H1 (cell line): ENCODE data around the gene NPHP4. TPM values are rescaled to one million over a fixed set of nuclear protein-coding genes. Genes with fewer than 3 reads are reported as not detected.

ENCODE experiments used
- CTCF ChIA-PET: fragments of 300-600 bp; sonication (Branson Sonifier 250); formaldehyde crosslinking; loops from one replicate; lab custom pipeline; 2021; ENCODE audit not compliant: partially characterized antibody; lab: Charles Lee
- POLR2A ChIA-PET: fragments of 300-600 bp; sonication (Branson Sonifier 250); formaldehyde crosslinking; loops from one replicate; lab custom pipeline; 2021; ENCODE audit warnings: inconsistent platforms; ENCODE audit not compliant: partially characterized antibody; lab: Charles Lee
- DNase-seq, 2 experiments: peaks; one replicate each; pipeline versions ENCODE4 v3.0.0 to v3.0.0-alpha.2; 2010 to 2022; ENCODE audit warnings: low spot score in 2 of 2, low read depth in 1 of 2, mixed read lengths in 1 of 2
- FAIRE-seq: peaks from 2 replicates; lab custom pipeline; 2011; peaks lifted over from hg19 to GRCh38; lab: Jason Lieb, UNC
- H2AFZ ChIP-seq: 2 replicates; pipeline ENCODE4 v1.8.1; 2012; ENCODE audit warnings: low read length, inconsistent platforms
- H2AK5ac ChIP-seq: 2 replicates; pipeline ENCODE4 v1.6.1; 2013; ENCODE audit warnings: low read depth, low read length
- H2BK120ac ChIP-seq: replicated peaks from 2 replicates; pipeline ENCODE3; 2013; ENCODE audit warnings: low read depth, low read length, inconsistent platforms
- H2BK12ac ChIP-seq: 2 replicates; pipeline ENCODE4 v1.6.1; 2013; ENCODE audit warnings: low read depth, low read length
- H2BK15ac ChIP-seq: 2 replicates; pipeline ENCODE4 v1.6.1; 2013; ENCODE audit warnings: low read length
- H2BK20ac ChIP-seq: 2 replicates; pipeline ENCODE4 v1.6.1; 2013; ENCODE audit warnings: low read length
- H2BK5ac ChIP-seq: 2 replicates; pipeline ENCODE4 v1.6.1; 2013; ENCODE audit warnings: low read depth, low read length
- H3K14ac ChIP-seq: 2 replicates; pipeline ENCODE4 v1.6.1; 2013; ENCODE audit warnings: inconsistent platforms; ENCODE audit not compliant: insufficient read length
- H3K18ac ChIP-seq: 2 replicates; pipeline ENCODE4 v1.6.1; 2013; ENCODE audit warnings: low read length; ENCODE audit errors: extremely low read depth
- H3K23ac ChIP-seq: 2 replicates; pipeline ENCODE4 v1.6.1; 2013; ENCODE audit warnings: inconsistent platforms; ENCODE audit not compliant: insufficient read length
- H3K23me2 ChIP-seq: 2 replicates; pipeline ENCODE4 v1.6.1; 2013; ENCODE audit warnings: low read depth, low read length
- H3K27ac ChIP-seq: 2 replicates; pipeline ENCODE4 v1.6.1; 2011; ENCODE audit warnings: low read depth, low read length, inconsistent platforms
- H3K27me3 ChIP-seq, 4 experiments: replicated peaks in 1 of 4; 1 replicate in 1 of 4; 2 replicates in 3 of 4; pipeline versions ENCODE4 v1.6.1 to v1.8.1; 2011 to 2013; ENCODE audit warnings: low read length in 3 of 4, mild to moderate bottlenecking in 3 of 4, inconsistent platforms in 2 of 4, mixed read lengths in 2 of 4, moderate library complexity in 1 of 4; ENCODE audit not compliant: control insufficient read depth in 3 of 4, insufficient read depth in 3 of 4; ENCODE audit errors: extremely low read depth in 1 of 4
- H3K36me3 ChIP-seq, 4 experiments: 2 replicates each; pipeline versions ENCODE4 v1.6.1 to v1.8.1; 2011 to 2013; ENCODE audit warnings: mild to moderate bottlenecking in 4 of 4, low read length in 3 of 4, moderate library complexity in 2 of 4, control low read depth in 1 of 4, inconsistent platforms in 1 of 4; ENCODE audit not compliant: insufficient read depth in 4 of 4, control insufficient read depth in 2 of 4
- H3K4ac ChIP-seq: replicated peaks from 2 replicates; pipeline ENCODE3; 2013; ENCODE audit warnings: low read length, low read depth, mixed read lengths, inconsistent platforms; ENCODE audit not compliant: insufficient read length
- H3K4me1 ChIP-seq, 4 experiments: replicated peaks in 1 of 4; 1 replicate in 1 of 4; 2 replicates in 3 of 4; pipeline versions ENCODE4 v1.6.1 to v1.8.1; 2011 to 2013; ENCODE audit warnings: low read length in 3 of 4, inconsistent platforms in 2 of 4, mixed read lengths in 1 of 4; ENCODE audit not compliant: insufficient read depth in 4 of 4, control insufficient read depth in 3 of 4
- H3K4me2 ChIP-seq, 2 experiments: 2 replicates each; pipeline versions ENCODE4 v1.6.1 to v1.8.1; 2011 to 2013; ENCODE audit warnings: low read depth in 2 of 2, low read length in 2 of 2, control low read depth in 1 of 2, inconsistent platforms in 1 of 2, mild to moderate bottlenecking in 1 of 2; ENCODE audit not compliant: insufficient read depth in 1 of 2
- H3K4me3 ChIP-seq, 4 experiments: fragments of 200-600, 300-600 bp in 1 of 4; sonication (generic), shearing (Covaris generic), sonication (Bioruptor Twin) in 1 of 4; 2 replicates each; pipeline versions ENCODE4 v1.5.1 to v1.8.1; 2011 to 2016; ENCODE audit warnings: low read length in 4 of 4, low read depth in 3 of 4, control low read depth in 2 of 4, inconsistent platforms in 2 of 4, mild to moderate bottlenecking in 2 of 4, mixed read lengths in 1 of 4, moderate library complexity in 1 of 4; ENCODE audit not compliant: insufficient read depth in 2 of 4; ENCODE audit errors: extremely low read depth in 1 of 4
- H3K56ac ChIP-seq: replicated peaks from 2 replicates; pipeline ENCODE3; 2013; ENCODE audit warnings: low read depth, mild to moderate bottlenecking, mixed read lengths, low read length, inconsistent platforms; ENCODE audit not compliant: insufficient read length
- H3K79me1 ChIP-seq: 2 replicates; pipeline ENCODE4 v1.6.1; 2013; ENCODE audit warnings: low read depth, low read length, control low read depth
- H3K79me2 ChIP-seq, 2 experiments: 2 replicates each; pipeline versions ENCODE4 v1.6.1 to v1.8.1; 2012 to 2013; ENCODE audit warnings: low read length in 2 of 2, mild to moderate bottlenecking in 2 of 2, inconsistent platforms in 1 of 2; ENCODE audit not compliant: insufficient read depth in 2 of 2, control insufficient read depth in 1 of 2
- H3K9ac ChIP-seq, 4 experiments: replicated peaks in 1 of 4; 1 replicate in 1 of 4; 2 replicates in 3 of 4; pipeline versions ENCODE4 v1.6.1 to v1.8.1; 2011 to 2013; ENCODE audit warnings: low read depth in 3 of 4, low read length in 3 of 4, control low read depth in 2 of 4, mild to moderate bottlenecking in 2 of 4, moderate library complexity in 2 of 4, inconsistent platforms in 1 of 4; ENCODE audit errors: extremely low read depth in 1 of 4
- H3K9me3 ChIP-seq, 2 experiments: 2 replicates each; pipeline versions ENCODE4 v1.6.1 to v1.8.1; 2012 to 2013; ENCODE audit warnings: mild to moderate bottlenecking in 2 of 2, moderate library complexity in 2 of 2, control low read depth in 1 of 2, inconsistent platforms in 1 of 2, low read depth in 1 of 2, low read length in 1 of 2, mixed read lengths in 1 of 2; ENCODE audit not compliant: insufficient read depth in 2 of 2
- H4K20me1 ChIP-seq, 2 experiments: replicated peaks in 1 of 2; 2 replicates each; pipeline versions ENCODE3 to v1.8.1; 2011 to 2013; ENCODE audit warnings: inconsistent platforms in 2 of 2, low read length in 2 of 2, mild to moderate bottlenecking in 1 of 2; ENCODE audit not compliant: insufficient read depth in 2 of 2, control insufficient read depth in 1 of 2
- H4K5ac ChIP-seq: 2 replicates; pipeline ENCODE4 v1.6.1; 2013; ENCODE audit warnings: low read length, low read depth, mixed read lengths, inconsistent platforms; ENCODE audit not compliant: insufficient read length
- H4K8ac ChIP-seq: 2 replicates; pipeline ENCODE4 v1.8.0; 2013; ENCODE audit warnings: mild to moderate bottlenecking, moderate library complexity, low read length, inconsistent platforms; ENCODE audit not compliant: insufficient read depth; ENCODE audit errors: extremely low read depth
- H4K91ac ChIP-seq: replicated peaks from 2 replicates; pipeline ENCODE3; 2013; ENCODE audit warnings: low read length, mixed read lengths, inconsistent platforms; ENCODE audit not compliant: insufficient read length
- CREB1 ChIP-seq: IDR thresholded peaks from 2 replicates; pipeline ENCODE4 v1.6.1; 2012; ENCODE audit warnings: inconsistent platforms
- EP300 ChIP-seq, 2 experiments: IDR thresholded peaks; 1 replicate in 1 of 2; 2 replicates in 1 of 2; pipeline ENCODE4 v1.6.1; 2011 to 2012; ENCODE audit warnings: low read depth in 2 of 2, low read length in 2 of 2, mild to moderate bottlenecking in 2 of 2, borderline replicate concordance in 1 of 2, inconsistent platforms in 1 of 2, moderate library complexity in 1 of 2
- KDM5A ChIP-seq: fragments of 200-600 bp; IDR thresholded peaks from 2 replicates; pipeline ENCODE4 v1.7.1; 2012; ENCODE audit warnings: mild to moderate bottlenecking, low read length, inconsistent platforms, mixed read lengths
- RFX5 ChIP-seq: IDR thresholded peaks from 2 replicates; pipeline ENCODE4 v1.6.1; 2011; ENCODE audit warnings: low read depth, low read length, improper control_type of control experiment, borderline replicate concordance
- SAP30 ChIP-seq: fragments of 300-600 bp; sonication (generic); IDR thresholded peaks from 2 replicates; pipeline ENCODE4 v1.7.1; 2012; ENCODE audit warnings: low read length, moderate library complexity, mild to moderate bottlenecking, inconsistent platforms; ENCODE audit not compliant: insufficient read depth, insufficient replicate concordance
- SP1 ChIP-seq: IDR thresholded peaks from 2 replicates; pipeline ENCODE4 v1.6.1; 2011; ENCODE audit warnings: low read depth, low read length
- TCF12 ChIP-seq: IDR thresholded peaks from 2 replicates; pipeline ENCODE4 v1.6.1; 2011; ENCODE audit warnings: low read depth, mild to moderate bottlenecking, low read length
- WGBS, 2 experiments: shearing (Covaris generic) in 1 of 2; methylation state at CpG; one replicate each; pipeline versions ENCODE4 v1.1.6 to v1.1.7; 2013 to 2015; ENCODE audit warnings: low lambda C conversion rate in 2 of 2, mixed read lengths in 2 of 2, inconsistent platforms in 1 of 2, low coverage in 1 of 2, missing lambda C conversion rate in 1 of 2; ENCODE audit not compliant: insufficient replicate concordance in 2 of 2, insufficient coverage in 1 of 2, insufficient read length in 1 of 2; ENCODE audit errors: extremely low coverage in 1 of 2, missing lambda C conversion rate in 1 of 2; 5-methylcytosine and 5-hydroxymethylcytosine counted together
- polyA plus RNA-seq, 7 experiments: library from polyadenylated mRNA; depleted of rRNA in 3 of 7; stranded (reverse) in 5 of 7; unstranded in 2 of 7; fragments of >200 nt in 5 of 7; fragments of 200-250 nt in 2 of 7; gene quantifications; 1 replicate in 5 of 7; 2 replicates in 1 of 7; 4 replicates in 1 of 7; pipeline versions ENCODE4 v1.2.1 to v1.2.3, GENCODE V29; 2011 to 2013; ENCODE audit warnings: missing spikeins in 2 of 7, mixed read lengths in 2 of 7
- total RNA-seq: library from RNA; stranded (reverse); fragmentation: NEBNext Ultra II Directional; extraction: Animal tissue kit (Norgen Biotek cat#: 25700); gene quantifications from 2 replicates; pipeline ENCODE4 v1.2.1, GENCODE V29; 2021
- TF ChIP-seq, protein P1 (sequence below): IDR thresholded peaks from 2 replicates; pipeline ENCODE4 v1.6.1; 2012; ENCODE audit warnings: inconsistent platforms

NPHP4 gene
- total and polyA plus RNA-seq, 2 of the 8 experiments (the other 6 are each of a cell fraction or from before 2014, with no cell fraction given) = 5.8 to 14.0 TPM

GRCh38 chr1:5873556-5873955 lies 118.7 kb downstream of the NPHP4 start:
- Histone ChIP-seq H3K18ac (no peak overlapping the region), H4K5ac (no peak overlapping the region), H3K36me3 (peaks cover 0 to 19% (median 0%) of the 10 kb centered on the region in 4 experiments; a peak in 3 of 8 replicates), H3K9ac (no peak overlapping the region), H2BK15ac (no peak overlapping the region), H3K14ac (no peak overlapping the region), H3K4me2 (no peak overlapping the region), H2AFZ (no peak overlapping the region), H2BK20ac (no peak overlapping the region; the same call in 1 of the 2 replicates), H3K79me2 (no peaks in the 10 kb centered on the region), H3K23ac (no peak overlapping the region), H4K91ac (no peak overlapping the region), H3K9me3 (peaks cover 5 to 7% of the 10 kb centered on the region in 2 experiments; a peak in 3 of 4 replicates), H3K4me3 (no peak overlapping the region), H3K27me3 (no peaks in the 10 kb centered on the region; a peak in 1 of 7 replicates), H2BK5ac (no peak overlapping the region; the same call in 1 of the 2 replicates), H3K79me1 (no peaks in the 10 kb centered on the region), H3K56ac (no peak overlapping the region), H4K8ac (peak overlapping the region; percentile 83; the same call in 1 of the 2 replicates), H4K20me1 (peaks cover 0 to 13% of the 10 kb centered on the region in 2 experiments), H2BK120ac (no peak overlapping the region), H3K27ac (no peak overlapping the region), H2AK5ac (no peak overlapping the region), H3K4ac (no peak overlapping the region), H2BK12ac (no peak overlapping the region), H3K4me1 (no peaks in the 10 kb centered on the region), H3K23me2 (peaks cover 5% of the 10 kb centered on the region; the same call in 1 of the 2 replicates)
- TF ChIP-seq SP1 (no peak), KDM5A (no peak), SAP30 (no peak), RFX5 (no peak), TCF12 (no peak), CREB1 (no peak), EP300 (IDR thresholded peaks at IDR 0.05; ENCODE audit: borderline replicate concordance in 1 of 2, low read depth in 2 of 2, low read length in 2 of 2) (no peak)
- TF ChIP-seq, protein P1, sequence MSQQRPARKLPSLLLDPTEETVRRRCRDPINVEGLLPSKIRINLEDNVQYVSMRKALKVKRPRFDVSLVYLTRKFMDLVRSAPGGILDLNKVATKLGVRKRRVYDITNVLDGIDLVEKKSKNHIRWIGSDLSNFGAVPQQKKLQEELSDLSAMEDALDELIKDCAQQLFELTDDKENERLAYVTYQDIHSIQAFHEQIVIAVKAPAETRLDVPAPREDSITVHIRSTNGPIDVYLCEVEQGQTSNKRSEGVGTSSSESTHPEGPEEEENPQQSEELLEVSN = no peak
- FAIRE-seq (no peak), DNase-seq (no peak)
- POLR2A ChIA-PET = no interaction called here
- WGBS, 2 experiments = 89% methylated on average over 7 of the region's 7 CpGs; no CpG with 5 or more reads in 1 of the 2 experiments
- CTCF ChIA-PET = interaction anchor here (1.2 to 1.5 kb wide), 2 partner anchors 13 to 18 kb away, joined by 3 to 6 read pairs; no protein-coding TSS in a partner anchor
